BE2C (cell line): ENCODE measurements around the gene MYO5B.
"Not testable (repeated sequence)": the region's sequence is repeated elsewhere in the genome, so short reads cannot be mapped to it uniquely, and the experiment has no call there.

Source experiments
- DNase-seq: peaks from one replicate; pipeline ENCODE4 v3.0.0-alpha.2; 2020
- H3K27me3 ChIP-seq: fragments of 250-450 bp; sonication (Bioruptor Pico); 2 replicates; pipeline ENCODE4 v1.5.1; 2020; ENCODE audit warnings: mild to moderate bottlenecking
- H3K36me3 ChIP-seq: fragments of 250-450 bp; sonication (Bioruptor Pico); 2 replicates; pipeline ENCODE4 v1.5.1; 2020; ENCODE audit warnings: mild to moderate bottlenecking
- H3K4me1 ChIP-seq: fragments of 250-450 bp; sonication (Bioruptor Pico); 2 replicates; pipeline ENCODE4 v1.5.1; 2020
- H3K4me3 ChIP-seq: 2 replicates; pipeline ENCODE4 v1.5.1; 2011; ENCODE audit warnings: low read depth, low read length
- H3K9me3 ChIP-seq: fragments of 250-450 bp; sonication (Bioruptor Pico); 2 replicates; pipeline ENCODE4 v1.5.1; 2020
- TF ChIP-seq, protein P1 (sequence below): IDR thresholded peaks from 2 replicates; pipeline ENCODE4 v1.5.1; 2012; ENCODE audit warnings: mild to moderate bottlenecking, low read depth, low read length

The MYO5B gene

DNA sequence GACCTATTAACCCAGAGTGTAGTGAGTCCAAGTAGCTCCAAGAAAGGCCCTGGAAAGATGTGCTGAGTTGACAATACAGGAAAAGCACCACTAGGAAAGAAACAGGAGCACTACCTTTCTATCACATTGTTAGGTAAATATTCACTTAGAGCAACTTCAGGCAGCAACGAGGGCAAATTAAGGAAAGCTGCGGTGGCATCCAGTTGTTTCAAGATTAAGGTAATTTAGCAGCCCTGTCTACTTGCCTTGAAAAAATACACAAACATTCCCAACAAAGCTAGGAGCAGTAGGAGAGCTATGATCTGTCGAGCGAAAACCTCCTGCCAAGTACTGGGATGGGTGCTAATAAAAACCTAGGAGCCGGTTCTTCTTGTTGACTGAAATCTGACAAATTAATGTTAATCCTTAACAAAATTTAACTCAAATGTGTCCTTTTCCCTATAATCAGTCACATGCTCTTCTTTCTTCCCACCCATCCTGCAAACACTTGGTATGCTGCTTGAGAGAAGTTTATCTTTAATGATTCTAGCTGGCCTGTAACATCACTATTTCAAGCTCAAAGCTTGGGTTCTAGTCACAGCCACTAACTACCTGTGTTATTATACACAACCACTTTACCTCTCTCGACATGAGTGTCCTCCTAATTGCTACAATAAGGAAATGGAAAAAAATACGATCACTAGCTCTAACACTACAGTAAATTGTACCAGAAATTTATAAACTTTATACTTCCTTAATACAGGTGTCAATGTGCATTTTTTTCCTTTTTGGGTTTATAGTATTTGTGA lies 383.6 kb downstream of the MYO5B start:
- no peak overlapping the region; the same call in 1 of the 2 replicates for H3K4me3 ChIP-seq
- H3K4me1 ChIP-seq = no peaks in the 10 kb centered on the region
- TF ChIP-seq, protein P1, sequence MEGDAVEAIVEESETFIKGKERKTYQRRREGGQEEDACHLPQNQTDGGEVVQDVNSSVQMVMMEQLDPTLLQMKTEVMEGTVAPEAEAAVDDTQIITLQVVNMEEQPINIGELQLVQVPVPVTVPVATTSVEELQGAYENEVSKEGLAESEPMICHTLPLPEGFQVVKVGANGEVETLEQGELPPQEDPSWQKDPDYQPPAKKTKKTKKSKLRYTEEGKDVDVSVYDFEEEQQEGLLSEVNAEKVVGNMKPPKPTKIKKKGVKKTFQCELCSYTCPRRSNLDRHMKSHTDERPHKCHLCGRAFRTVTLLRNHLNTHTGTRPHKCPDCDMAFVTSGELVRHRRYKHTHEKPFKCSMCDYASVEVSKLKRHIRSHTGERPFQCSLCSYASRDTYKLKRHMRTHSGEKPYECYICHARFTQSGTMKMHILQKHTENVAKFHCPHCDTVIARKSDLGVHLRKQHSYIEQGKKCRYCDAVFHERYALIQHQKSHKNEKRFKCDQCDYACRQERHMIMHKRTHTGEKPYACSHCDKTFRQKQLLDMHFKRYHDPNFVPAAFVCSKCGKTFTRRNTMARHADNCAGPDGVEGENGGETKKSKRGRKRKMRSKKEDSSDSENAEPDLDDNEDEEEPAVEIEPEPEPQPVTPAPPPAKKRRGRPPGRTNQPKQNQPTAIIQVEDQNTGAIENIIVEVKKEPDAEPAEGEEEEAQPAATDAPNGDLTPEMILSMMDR = no peak
- no peaks in the 10 kb centered on the region for H3K9me3 ChIP-seq
- no peak for DNase-seq
- H3K27me3 ChIP-seq = no peaks in the 10 kb centered on the region
- H3K36me3 ChIP-seq = no peaks in the 10 kb centered on the region

DNA sequence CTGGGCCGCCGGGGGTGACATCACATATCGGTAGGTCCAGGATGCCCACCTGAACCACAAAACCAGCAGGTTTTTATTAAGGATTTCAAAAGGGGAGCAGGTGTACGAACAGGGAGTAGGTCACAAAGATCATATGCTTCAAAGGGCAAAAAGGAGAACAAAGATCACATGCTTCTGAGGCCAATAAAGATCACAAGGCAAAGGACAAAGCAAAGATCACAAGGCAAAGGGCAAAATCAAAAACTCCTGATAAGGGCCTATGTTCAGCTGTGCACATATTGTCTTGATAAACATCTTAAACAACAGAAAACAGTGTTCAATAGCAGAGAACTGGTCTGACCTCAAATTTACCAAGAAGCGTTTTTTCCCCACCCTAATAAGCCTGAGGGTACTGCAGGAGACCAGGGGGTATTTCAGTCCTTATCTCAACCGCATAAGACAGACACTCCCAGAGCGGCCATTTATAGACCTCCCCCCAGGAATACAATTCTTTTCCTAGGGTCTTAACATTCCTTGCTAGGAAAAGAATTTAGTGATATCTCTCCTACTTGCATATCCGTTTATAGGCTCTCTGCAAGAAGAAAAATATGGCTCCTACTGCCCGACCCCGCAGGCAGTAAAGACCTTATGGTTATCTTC lies 386.3 kb downstream of the MYO5B start:
- not testable (repeated sequence) for H3K4me3 ChIP-seq, H3K27me3 ChIP-seq, H3K9me3 ChIP-seq, H3K4me1 ChIP-seq, H3K36me3 ChIP-seq, DNase-seq

DNA sequence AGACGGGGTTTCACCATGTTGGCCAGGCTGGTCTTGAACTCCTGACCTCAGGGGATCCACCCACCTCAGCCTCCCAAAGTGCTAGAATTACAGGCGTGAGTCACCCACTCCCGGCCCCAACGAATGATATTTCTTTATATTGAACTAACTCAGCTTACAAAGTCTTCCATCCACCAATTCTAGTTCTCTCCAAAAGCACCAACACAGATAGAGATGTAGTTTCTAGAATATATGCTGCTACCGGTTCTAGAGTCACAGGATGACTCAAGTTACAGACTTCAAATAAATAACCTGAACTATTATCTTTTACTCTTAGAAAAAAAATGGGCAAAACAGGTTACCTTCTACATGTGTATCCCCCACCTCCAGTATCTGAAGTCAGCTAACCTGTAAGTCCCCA lies 390.9 kb downstream of the MYO5B start:
- Histone ChIP-seq H3K27me3 (no peaks in the 10 kb centered on the region), H3K9me3 (no peaks in the 10 kb centered on the region), H3K4me3 (no peak overlapping the region), H3K36me3 (no peaks in the 10 kb centered on the region), H3K4me1 (no peaks in the 10 kb centered on the region)
- TF ChIP-seq, protein P1 = no peak
- no peak for DNase-seq

DNA sequence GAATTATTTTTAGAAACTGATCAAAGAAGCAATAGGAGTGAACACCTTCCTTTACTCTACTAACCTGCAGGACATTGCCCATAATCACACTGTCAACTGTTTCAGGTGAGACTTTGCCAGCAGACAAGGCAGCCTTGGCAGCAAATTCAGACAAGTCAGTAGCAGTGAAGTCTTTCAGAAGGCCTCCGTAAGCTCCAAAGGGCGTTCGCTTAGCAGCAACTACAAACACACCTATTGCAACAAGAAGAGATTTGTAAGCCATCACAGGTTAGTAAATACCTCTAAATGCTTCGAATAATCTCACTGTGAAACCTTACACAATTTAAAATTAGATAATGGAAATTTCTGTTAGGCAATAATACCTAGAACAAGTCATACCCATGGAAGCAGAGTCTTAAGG lies 392.3 kb downstream of the MYO5B start:
- no peak for DNase-seq
- Histone ChIP-seq H3K4me1 (no peaks in the 10 kb centered on the region), H3K27me3 (no peaks in the 10 kb centered on the region), H3K36me3 (no peaks in the 10 kb centered on the region), H3K4me3 (no peak overlapping the region), H3K9me3 (no peaks in the 10 kb centered on the region)
- TF ChIP-seq, protein P1 = no peak

DNA sequence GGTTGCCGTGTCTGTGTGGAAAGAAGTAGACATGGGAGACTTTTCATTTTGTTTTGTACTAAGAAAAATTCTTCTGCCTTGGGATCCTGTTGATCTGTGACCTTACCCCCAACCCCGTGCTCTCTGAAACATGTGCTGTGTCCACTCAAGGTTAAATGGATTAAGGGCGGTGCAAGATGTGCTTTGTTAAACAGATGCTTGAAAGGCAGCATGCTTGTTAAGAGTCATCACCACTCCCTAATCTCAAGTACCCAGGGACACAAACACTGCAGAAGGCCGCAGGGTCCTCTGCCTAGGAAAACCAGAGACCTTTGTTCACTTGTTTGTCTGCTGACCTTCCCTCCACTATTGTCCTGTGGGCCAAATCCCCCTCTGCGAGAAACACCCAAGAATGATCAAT lies 394.5 kb downstream of the MYO5B start:
- not testable (repeated sequence) for H3K27me3 ChIP-seq

DNA sequence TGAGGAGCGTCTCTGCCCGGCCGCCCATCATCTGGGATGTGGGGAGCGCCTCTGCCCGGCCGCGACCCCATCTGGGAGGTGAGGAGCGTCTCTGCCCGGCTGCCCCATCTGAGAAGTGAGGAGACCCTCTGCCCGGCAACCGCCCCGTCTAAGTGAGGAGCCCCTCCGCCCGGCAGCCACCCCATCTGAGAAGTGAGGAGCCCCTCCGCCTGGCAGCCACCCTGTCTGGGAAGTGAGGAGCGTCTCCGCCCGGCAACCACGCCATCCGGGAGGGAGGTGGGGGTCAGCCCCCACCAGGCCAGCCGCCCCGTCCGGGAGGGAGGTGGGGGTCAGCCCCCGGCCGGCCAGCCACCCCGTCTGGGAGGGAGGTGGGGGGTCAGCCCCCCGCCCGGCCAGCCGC lies 395.1 kb downstream of the MYO5B start:
- H3K36me3 ChIP-seq, H3K4me1 ChIP-seq, H3K9me3 ChIP-seq, DNase-seq, H3K27me3 ChIP-seq, H3K4me3 ChIP-seq: not testable (repeated sequence)

More for the DNA sequence above, 394.5 kb downstream of the MYO5B start:
- H3K4me1 ChIP-seq, H3K9me3 ChIP-seq, H3K36me3 ChIP-seq, DNase-seq, H3K4me3 ChIP-seq: not testable (repeated sequence)

DNA sequence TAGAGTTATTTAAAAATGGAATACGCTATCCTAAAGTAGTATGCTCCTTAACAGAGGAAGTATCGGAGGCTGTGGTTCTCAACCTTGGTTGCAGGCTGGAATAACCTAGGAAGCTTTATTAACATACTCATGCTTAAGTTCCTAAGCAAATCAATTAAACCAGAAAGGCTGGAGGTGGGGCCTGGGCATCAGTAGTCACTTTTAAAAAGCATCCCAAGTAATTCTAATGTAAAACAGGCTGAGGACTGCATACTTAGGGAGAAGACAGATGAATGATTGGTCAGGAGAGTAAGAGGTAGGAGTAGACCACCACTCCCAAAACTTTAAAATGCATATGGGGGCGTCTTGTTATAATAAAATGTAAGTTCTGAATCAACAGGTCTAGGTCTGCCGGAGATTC lies 396.9 kb downstream of the MYO5B start:
- H3K4me1 ChIP-seq = no peaks in the 10 kb centered on the region
- H3K4me3 ChIP-seq = no peak overlapping the region
- TF ChIP-seq, protein P1 = no peak
- no peaks in the 10 kb centered on the region for H3K9me3 ChIP-seq
- DNase-seq = no peak
- no peaks in the 10 kb centered on the region for H3K27me3 ChIP-seq
- H3K36me3 ChIP-seq = no peaks in the 10 kb centered on the region
